HL-60/S4 treated with retinoic acid at 250 ng/mL for 4 days and 3 days (cell line): ENCODE results near the gene TTC1.
"Not testable (repeated sequence)": the region's sequence is repeated elsewhere in the genome, so short reads cannot be mapped to it uniquely, and the experiment has no call there.

Experiments used
- in situ Hi-C: fragments of 300-500 bp; cut with MboI; formaldehyde crosslinking; loops from 2 replicates; pipeline ENCODE4 v1.7.0; 2022; ENCODE audit warnings: low sequenced_read_pairs

The TTC1 gene

GRCh38 chr5:159993194-159993593 lies 15.7 kb upstream of the TTC1 start:
- in situ Hi-C loops = no loop called here

- in situ Hi-C loops = no loop called here
These were observed 13.0 kb upstream of the TTC1 start for GRCh38 chr5:159995907-159996306.

- in situ Hi-C loops = no loop called here
These were observed 7.5 kb upstream of the TTC1 start for GRCh38 chr5:160001457-160001856.

GRCh38 chr5:160007514-160007913 lies 1.4 kb upstream of the TTC1 start:
- in situ Hi-C loops = no loop called here

GRCh38 chr5:160008529-160008876 lies 436 bp upstream of the TTC1 start:
- in situ Hi-C loops = not testable (repeated sequence)

GRCh38 chr5:160009591-160009989 lies 651 bp downstream of the TTC1 start:
- in situ Hi-C loops = no loop called here

- in situ Hi-C loops = loop anchor here (10.0 kb wide), 1 partner anchor 333 kb away; no protein-coding TSS in a partner anchor
These were observed 2.5 kb downstream of the TTC1 start for GRCh38 chr5:160011471-160011870.

GRCh38 chr5:160014197-160014596 lies 5.3 kb downstream of the TTC1 start:
- in situ Hi-C loops = loop anchor here (10.0 kb wide), 1 partner anchor 331 kb away; no protein-coding TSS in a partner anchor

- in situ Hi-C loops = loop anchor here (10.0 kb wide), 1 partner anchor 326 kb away; no protein-coding TSS in a partner anchor
These were observed 10.1 kb downstream of the TTC1 start for GRCh38 chr5:160018945-160019625.

GRCh38 chr5:160020266-160020770 lies 11.4 kb downstream of the TTC1 start:
- in situ Hi-C loops = no loop called here

GRCh38 chr5:160020964-160021363 lies 12.0 kb downstream of the TTC1 start:
- in situ Hi-C loops = no loop called here

- in situ Hi-C loops = no loop called here
These were observed 13.0 kb downstream of the TTC1 start for GRCh38 chr5:160021831-160022446.

GRCh38 chr5:160023007-160023907 lies 14.3 kb downstream of the TTC1 start:
- in situ Hi-C loops = no loop called here

- in situ Hi-C loops = no loop called here
These were observed 15.1 kb downstream of the TTC1 start for GRCh38 chr5:160023908-160024630.

- in situ Hi-C loops = no loop called here
These were observed 20.1 kb downstream of the TTC1 start for GRCh38 chr5:160029004-160029403.

GRCh38 chr5:160029540-160030139 lies 20.7 kb downstream of the TTC1 start:
- in situ Hi-C loops = no loop called here

- in situ Hi-C loops = no loop called here
These were observed 21.9 kb downstream of the TTC1 start for GRCh38 chr5:160030631-160031377.

GRCh38 chr5:160033546-160034252 lies 24.8 kb downstream of the TTC1 start:
- in situ Hi-C loops = no loop called here

GRCh38 chr5:160036243-160036642 lies 27.3 kb downstream of the TTC1 start:
- in situ Hi-C loops = no loop called here
